ENCODE results near the gene PLPPR3. TPM values are rescaled to one million over a fixed set of nuclear protein-coding genes. Genes with fewer than 3 reads are reported as not detected.

Gene PLPPR3
- total and polyA plus RNA-seq, 9 of the 15 experiments (the other 6 are each of a cell fraction or from before 2014, with no cell fraction given) = 0.01 to 48.2 (median 8.6) TPM

GRCh38 chr19:814152-815078, 7.3 kb downstream of the PLPPR3 start (continued):
- TF ChIP-seq ZNF551 (CRISPR knock-in tag; IDR thresholded peaks at IDR 0.05) = no peak
- peak; percentile 91 for TF ChIP-seq RBM22 (IDR thresholded peaks at IDR 0.05; ENCODE audit: low read depth, low read length, poor library complexity, severe bottlenecking)
- TF ChIP-seq TARDBP (IDR thresholded peaks at IDR 0.05) = no peak
- no peak for TF ChIP-seq NFIC (IDR thresholded peaks at IDR 0.05)
- TF ChIP-seq DEAF1 (CRISPR knock-in tag; IDR thresholded peaks at IDR 0.05) = no peak
- TF ChIP-seq NFE2L1 (tag; IDR thresholded peaks at IDR 0.05; ENCODE audit: borderline replicate concordance, low read depth) = no peak
- TF ChIP-seq ZBTB33 (CRISPR knock-in tag; IDR thresholded peaks at IDR 0.05) = 0 out of 2 replicates have a peak, but pooled peaks have one; percentile 48
- no peak for TF ChIP-seq TOE1 (IDR thresholded peaks at IDR 0.05; ENCODE audit: borderline replicate concordance)
- no peak for TF ChIP-seq TOE1 (CRISPR knock-in tag; IDR thresholded peaks at IDR 0.05; ENCODE audit: borderline replicate concordance, low read depth)
- TF ChIP-seq ZNF766 (CRISPR knock-in tag; conservative IDR thresholded peaks at IDR 0.05) = no peak

Measured in K562 (cell line).